ENCODE data around the gene STXBP5L. TPM values are rescaled to one million over a fixed set of nuclear protein-coding genes. Genes with fewer than 3 reads are reported as not detected.
"Not testable (repeated sequence)": the region's sequence is repeated elsewhere in the genome, so short reads cannot be mapped to it uniquely, and the experiment has no call there.

Gene STXBP5L
- total RNA-seq, 2 donors from 2014 or later, result under 0.01 to 0.78 TPM

- Histone ChIP-seq H3K27ac (no peak overlapping the region), H3K36me3 (replicated peaks in 1 of 2; ENCODE audit: insufficient read depth in 1 of 2, low read depth in 2 of 2) (no peaks in the 10 kb centered on the region), H3K27me3 (no peaks in the 10 kb centered on the region), H3K9me3 (no peaks in the 10 kb centered on the region), H3K4me1 (no peaks in the 10 kb centered on the region), H3K4me3 (no peak overlapping the region)
- no peak for DNase-seq
- ATAC-seq, result no peak
- no peak for TF ChIP-seq POLR2A (IDR thresholded peaks at IDR 0.05)
- intact Hi-C loops (cut with DNase I), result no loop called here
- 77 to 97% methylated on average over 1 of the region's 1 CpG for WGBS, 2 donors
These were observed 535.5 kb downstream of the STXBP5L start for GRCh38 chr3:121443456-121443855.

GRCh38 chr3:121451752-121452151 lies 543.7 kb downstream of the STXBP5L start:
- ATAC-seq; H3K36me3 ChIP-seq (replicated peaks in 1 of 2; ENCODE audit: insufficient read depth in 1 of 2, low read depth in 2 of 2); H3K9me3 ChIP-seq; H3K27ac ChIP-seq; H3K4me1 ChIP-seq; H3K27me3 ChIP-seq; DNase-seq; intact Hi-C loops (cut with DNase I); H3K4me3 ChIP-seq: not testable (repeated sequence)
- WGBS, 2 donors, result 87 to 92% methylated on average over 9 to 12 of the region's 12 CpGs

- Histone ChIP-seq H3K4me3 (no peak overlapping the region), H3K27ac (no peak overlapping the region), H3K4me1 (no peaks in the 10 kb centered on the region), H3K36me3 (replicated peaks in 1 of 2; ENCODE audit: insufficient read depth in 1 of 2, low read depth in 2 of 2) (no peaks in the 10 kb centered on the region), H3K9me3 (no peaks in the 10 kb centered on the region), H3K27me3 (no peaks in the 10 kb centered on the region)
- 93 to 95% methylated on average over 3 of the region's 3 CpGs for WGBS, 2 donors
- intact Hi-C loops (cut with DNase I), result no loop called here
- no peak for DNase-seq
- TF ChIP-seq CTCF (IDR thresholded peaks at IDR 0.05) (no peak), POLR2A (IDR thresholded peaks at IDR 0.05) (no peak)
- ATAC-seq, result no peak
These were observed 554.6 kb downstream of the STXBP5L start for GRCh38 chr3:121462565-121462964.

- H3K27me3 ChIP-seq, result no peaks in the 10 kb centered on the region
- H3K4me3 ChIP-seq, result no peak overlapping the region
- no peaks in the 10 kb centered on the region for H3K9me3 ChIP-seq
- no peak overlapping the region for H3K27ac ChIP-seq
- H3K4me1 ChIP-seq, result no peaks in the 10 kb centered on the region
- no peak for TF ChIP-seq CTCF (IDR thresholded peaks at IDR 0.05)
- TF ChIP-seq POLR2A (IDR thresholded peaks at IDR 0.05), result no peak
- intact Hi-C loops (cut with DNase I), result no loop called here
- ATAC-seq, result no peak
- DNase-seq, result no peak
- H3K36me3 ChIP-seq (replicated peaks in 1 of 2; ENCODE audit: insufficient read depth in 1 of 2, low read depth in 2 of 2), result no peaks in the 10 kb centered on the region
These were observed 555.7 kb downstream of the STXBP5L start for GRCh38 chr3:121463745-121464144.

- no peak for TF ChIP-seq POLR2A (IDR thresholded peaks at IDR 0.05)
- no peak for TF ChIP-seq CTCF (IDR thresholded peaks at IDR 0.05)
- Histone ChIP-seq H3K27me3 (no peaks in the 10 kb centered on the region), H3K36me3 (replicated peaks in 1 of 2; ENCODE audit: insufficient read depth in 1 of 2, low read depth in 2 of 2) (no peaks in the 10 kb centered on the region), H3K4me1 (no peaks in the 10 kb centered on the region), H3K27ac (no peak overlapping the region), H3K4me3 (no peak overlapping the region), H3K9me3 (no peaks in the 10 kb centered on the region)
- 80 to 83% methylated on average over 2 of the region's 2 CpGs for WGBS, 2 donors
- DNase-seq (no peak), ATAC-seq (no peak)
- intact Hi-C loops (cut with DNase I), result no loop called here
These were observed 559.1 kb downstream of the STXBP5L start for GRCh38 chr3:121467085-121467484.

- no peaks in the 10 kb centered on the region for H3K4me1 ChIP-seq
- WGBS, 2 donors, result 94 to 100% methylated on average over 2 of the region's 2 CpGs
- DNase-seq, result no peak
- intact Hi-C loops (cut with DNase I), result no loop called here
- H3K36me3 ChIP-seq (replicated peaks in 1 of 2; ENCODE audit: insufficient read depth in 1 of 2, low read depth in 2 of 2), result no peaks in the 10 kb centered on the region
- ATAC-seq, result no peak
- H3K9me3 ChIP-seq, result no peaks in the 10 kb centered on the region
- no peak for TF ChIP-seq CTCF (IDR thresholded peaks at IDR 0.05)
- TF ChIP-seq POLR2A (IDR thresholded peaks at IDR 0.05), result no peak
- H3K27me3 ChIP-seq, result no peaks in the 10 kb centered on the region
- no peak overlapping the region for H3K27ac ChIP-seq
- H3K4me3 ChIP-seq, result no peak overlapping the region
These were observed 565.0 kb downstream of the STXBP5L start for GRCh38 chr3:121473001-121473400.
